Measurements from ENCODE around the gene TMC1.
"Not testable (repeated sequence)": the region's sequence is repeated elsewhere in the genome, so short reads cannot be mapped to it uniquely, and the experiment has no call there.

GRCh38 chr9:72542537-72542833 is 21.1 kb downstream of the TMC1 start:
- not testable (repeated sequence) for TF ChIP-seq CTCF, POLR2AphosphoS5, POLR2A, EP300 (IDR thresholded peaks at IDR 0.05)

Measured in suprapubic skin (tissue), 4 donors.